PC-9 (cell line): Measurements from ENCODE around the gene DLG2. TPM values are rescaled to one million over a fixed set of nuclear protein-coding genes. Genes with fewer than 3 reads are reported as not detected.

Experiments
- BruUV-seq: library from RNA; stranded (reverse); fragments of 400-500 nt; replicated peaks from 2 replicates; lab custom pipeline; 2021; lab: Mats Ljungman, UMichigan
- CTCF ChIA-PET: fragments of 300-600 bp; sonication (Branson Sonifier 250); formaldehyde crosslinking; loops from one replicate; lab custom pipeline; 2022; ENCODE audit warnings: antibody characterized with exemption; lab: Charles Lee
- POLR2A ChIA-PET: fragments of 300-600 bp; sonication (Branson Sonifier 250); formaldehyde crosslinking; loops from one replicate; lab custom pipeline; 2022; ENCODE audit warnings: antibody characterized with exemption; ENCODE audit not compliant: unreplicated experiment; lab: Charles Lee
- DNase-seq, 2 experiments: peaks; one replicate each; pipeline versions ENCODE4 v3.0.0 to v3.0.0-alpha.2; 2015 to 2022; ENCODE audit warnings: mixed read lengths in 1 of 2
- H2AFZ ChIP-seq: fragments of 200-600 bp; sonication (generic); 2 replicates; pipeline ENCODE4 v1.8.1; 2017; ENCODE audit warnings: antibody characterized with exemption
- H3F3A ChIP-seq: fragments of 200-600 bp; sonication (generic); 2 replicates; pipeline ENCODE4 v1.8.1; 2017; ENCODE audit warnings: antibody characterized with exemption, mild to moderate bottlenecking, low read depth; ENCODE audit not compliant: insufficient read depth
- H3K27ac ChIP-seq: fragments of 200-600 bp; sonication (generic); 2 replicates; pipeline ENCODE4 v1.6.1; 2016; ENCODE audit warnings: mixed run types
- H3K27me3 ChIP-seq: fragments of 200-600 bp; sonication (generic); 2 replicates; pipeline ENCODE4 v1.6.1; 2016; ENCODE audit warnings: low read depth, mixed run types; ENCODE audit not compliant: insufficient read depth
- H3K36me3 ChIP-seq: fragments of 200-600 bp; sonication (generic); 2 replicates; pipeline ENCODE4 v1.6.1; 2016; ENCODE audit warnings: low read depth, mixed run types
- H3K4me1 ChIP-seq: fragments of 200-600 bp; sonication (generic); replicated peaks from 2 replicates; pipeline ENCODE4 v1.6.1; 2016; ENCODE audit warnings: mixed run types; ENCODE audit not compliant: insufficient read depth
- H3K4me2 ChIP-seq: fragments of 200-600 bp; sonication (generic); 2 replicates; pipeline ENCODE4 v1.6.1; 2017; ENCODE audit warnings: mixed run types
- H3K4me3 ChIP-seq: fragments of 200-600 bp; sonication (generic); 2 replicates; pipeline ENCODE4 v1.6.1; 2016; ENCODE audit warnings: mixed run types
- H3K79me2 ChIP-seq: fragments of 200-600 bp; sonication (generic); 2 replicates; pipeline ENCODE4 v1.6.1; 2017; ENCODE audit warnings: low read depth, mixed run types
- H3K9me2 ChIP-seq: fragments of 200-600 bp; sonication (generic); 2 replicates; pipeline ENCODE4 v1.8.1; 2017; ENCODE audit warnings: mild to moderate bottlenecking; ENCODE audit not compliant: insufficient read depth
- H3K9me3 ChIP-seq: fragments of 200-600 bp; sonication (generic); 2 replicates; pipeline ENCODE4 v1.8.1; 2016; ENCODE audit warnings: low read depth; ENCODE audit not compliant: insufficient read depth
- H4K20me1 ChIP-seq: fragments of 200-600 bp; sonication (generic); 2 replicates; pipeline ENCODE4 v1.8.1; 2017; ENCODE audit not compliant: insufficient read depth
- EZH2 ChIP-seq: fragments of 200-600 bp; sonication (generic); IDR thresholded peaks from 2 replicates; pipeline ENCODE4 v1.8.0; 2017; ENCODE audit warnings: antibody characterized with exemption, low read depth
- intact Hi-C: fragments of 100-400 bp; cut with micrococcal nuclease; formaldehyde crosslinking; loops from one replicate; pipeline ENCODE4 v1.10.0; 2022; ENCODE audit not compliant: unreplicated experiment
- total RNA-seq: library from RNA; stranded (reverse); gene quantifications from 2 replicates; pipeline ENCODE4 v1.2.3, GENCODE V29; 2021
- TF ChIP-seq, protein P1 (sequence below): fragments of 200-600 bp; sonication (generic); conservative IDR thresholded peaks from 2 replicates; pipeline ENCODE4 v1.6.1; 2017; ENCODE audit warnings: mixed run types, antibody characterized with exemption, mild to moderate bottlenecking, moderate library complexity

Gene DLG2
- total RNA-seq, 1 experiment from 2014 or later: 6.4 TPM

DNA sequence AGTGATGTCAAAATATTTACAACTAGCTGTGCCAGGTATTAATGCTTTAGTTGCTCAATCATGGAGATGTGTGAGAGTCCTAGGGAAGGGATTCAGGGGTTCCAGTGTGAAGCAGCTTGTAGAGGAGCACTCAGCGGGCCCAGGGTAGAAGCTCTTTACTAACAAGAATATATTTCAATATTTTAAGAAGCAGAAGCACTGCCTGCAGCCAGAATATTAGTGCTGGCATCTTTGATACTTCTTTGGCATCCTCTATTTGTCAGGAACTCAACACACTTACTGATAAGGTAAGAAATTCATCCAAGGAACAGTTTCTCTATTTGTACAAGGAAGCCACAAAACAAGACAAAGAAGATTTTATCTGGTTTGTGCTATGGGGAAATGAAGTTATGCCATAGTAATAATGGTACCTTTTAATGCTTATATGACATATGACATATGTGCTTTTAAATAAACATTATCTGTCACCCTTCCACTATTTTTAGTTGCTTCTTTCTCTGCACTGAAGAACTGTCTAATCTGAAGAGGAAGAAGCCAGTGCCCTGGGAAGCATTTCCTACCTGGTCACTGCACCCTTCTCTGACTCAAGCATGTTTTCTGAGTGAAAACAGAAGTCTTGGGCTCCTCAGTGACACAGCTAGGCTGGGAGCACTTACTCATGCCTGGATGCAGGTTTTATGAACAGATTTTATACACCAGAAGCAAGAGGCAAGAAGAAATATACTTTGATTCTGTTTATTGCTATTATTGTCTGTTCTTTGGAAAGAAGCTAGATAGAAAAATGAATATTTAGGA lies 1952.8 kb downstream of the DLG2 start:
- Histone ChIP-seq H3K9me2 (no peaks in the 10 kb centered on the region), H3F3A (no peaks in the 10 kb centered on the region), H3K79me2 (no peaks in the 10 kb centered on the region), H3K4me1 (no peaks in the 10 kb centered on the region), H3K36me3 (no peaks in the 10 kb centered on the region), H3K4me3 (no peak overlapping the region), H2AFZ (no peak overlapping the region), H4K20me1 (no peaks in the 10 kb centered on the region), H3K27ac (no peak overlapping the region), H3K27me3 (no peaks in the 10 kb centered on the region), H3K9me3 (no peaks in the 10 kb centered on the region), H3K4me2 (no peak overlapping the region)
- TF ChIP-seq EZH2: no peak
- TF ChIP-seq, protein P1, sequence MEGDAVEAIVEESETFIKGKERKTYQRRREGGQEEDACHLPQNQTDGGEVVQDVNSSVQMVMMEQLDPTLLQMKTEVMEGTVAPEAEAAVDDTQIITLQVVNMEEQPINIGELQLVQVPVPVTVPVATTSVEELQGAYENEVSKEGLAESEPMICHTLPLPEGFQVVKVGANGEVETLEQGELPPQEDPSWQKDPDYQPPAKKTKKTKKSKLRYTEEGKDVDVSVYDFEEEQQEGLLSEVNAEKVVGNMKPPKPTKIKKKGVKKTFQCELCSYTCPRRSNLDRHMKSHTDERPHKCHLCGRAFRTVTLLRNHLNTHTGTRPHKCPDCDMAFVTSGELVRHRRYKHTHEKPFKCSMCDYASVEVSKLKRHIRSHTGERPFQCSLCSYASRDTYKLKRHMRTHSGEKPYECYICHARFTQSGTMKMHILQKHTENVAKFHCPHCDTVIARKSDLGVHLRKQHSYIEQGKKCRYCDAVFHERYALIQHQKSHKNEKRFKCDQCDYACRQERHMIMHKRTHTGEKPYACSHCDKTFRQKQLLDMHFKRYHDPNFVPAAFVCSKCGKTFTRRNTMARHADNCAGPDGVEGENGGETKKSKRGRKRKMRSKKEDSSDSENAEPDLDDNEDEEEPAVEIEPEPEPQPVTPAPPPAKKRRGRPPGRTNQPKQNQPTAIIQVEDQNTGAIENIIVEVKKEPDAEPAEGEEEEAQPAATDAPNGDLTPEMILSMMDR: no peak
- no TSS peak for BruUV-seq
- intact Hi-C loops: no loop called here
- POLR2A ChIA-PET: no interaction called here
- CTCF ChIA-PET: no interaction called here
- no peak for DNase-seq

DNA sequence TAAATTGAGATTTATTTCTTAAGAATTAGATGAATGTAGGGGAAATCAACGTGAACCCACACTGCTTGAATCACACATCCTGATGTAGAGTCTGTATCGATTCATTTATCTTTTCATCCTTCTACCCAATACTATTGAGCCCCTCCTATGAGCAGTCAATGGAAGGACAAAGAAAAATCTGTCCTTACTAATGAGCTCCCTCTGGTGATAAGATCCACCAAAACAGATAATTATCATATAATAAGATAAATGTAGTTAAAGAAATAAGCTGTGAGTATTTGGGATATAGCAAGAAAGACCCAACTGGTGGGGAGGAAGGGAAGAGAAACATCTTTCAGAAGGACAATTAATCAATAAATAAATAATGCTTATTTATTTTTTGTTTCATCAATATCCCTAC lies 1955.9 kb downstream of the DLG2 start:
- H3K79me2 ChIP-seq: no peaks in the 10 kb centered on the region
- no peak overlapping the region for H3K4me3 ChIP-seq
- BruUV-seq: no TSS peak
- DNase-seq: no peak
- ChIA-PET POLR2A (no interaction called here), CTCF (interaction anchor here (0.6 to 1.2 kb wide), 2 partner anchors 337 to 378 kb away, joined by 3 to 4 read pairs; no protein-coding TSS in a partner anchor)
- H3K27ac ChIP-seq: no peak overlapping the region
- H3K4me2 ChIP-seq: no peak overlapping the region
- no peaks in the 10 kb centered on the region for H3F3A ChIP-seq
- H3K27me3 ChIP-seq: no peaks in the 10 kb centered on the region
- H4K20me1 ChIP-seq: no peaks in the 10 kb centered on the region
- H3K9me3 ChIP-seq: no peaks in the 10 kb centered on the region
- H3K9me2 ChIP-seq: no peaks in the 10 kb centered on the region
- TF ChIP-seq, protein P1: 0 out of 2 replicates have a peak, but pooled peaks have one; percentile 22
- TF ChIP-seq EZH2: no peak
- intact Hi-C loops: no loop called here
- H3K36me3 ChIP-seq: no peaks in the 10 kb centered on the region
- H2AFZ ChIP-seq: no peak overlapping the region
- no peaks in the 10 kb centered on the region for H3K4me1 ChIP-seq

DNA sequence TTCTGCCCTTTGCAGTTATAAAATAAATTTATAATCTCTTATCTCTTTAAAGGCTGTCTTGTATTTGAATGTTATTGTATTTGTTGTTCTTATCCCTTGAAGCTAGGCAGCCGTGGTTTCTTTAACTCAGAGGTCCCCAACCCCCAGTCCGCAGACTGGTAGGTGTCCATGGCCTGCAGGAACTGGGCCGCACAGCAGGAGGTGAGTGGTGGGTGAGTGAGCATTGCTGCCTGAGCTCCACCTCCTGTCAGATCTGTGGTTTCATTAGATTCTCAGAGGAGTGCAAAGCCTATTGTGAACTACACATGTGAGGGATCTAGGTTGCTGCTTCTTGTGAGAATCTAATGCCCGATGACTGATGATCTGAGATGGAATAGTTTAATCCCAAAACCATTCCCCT lies 1961.0 kb downstream of the DLG2 start:
- DNase-seq: peak in 1 of 2 experiments; percentile 30
- Histone ChIP-seq H3K36me3 (no peaks in the 10 kb centered on the region), H2AFZ (no peak overlapping the region), H3K4me2 (no peak overlapping the region), H3K4me1 (no peaks in the 10 kb centered on the region), H3K27ac (no peak overlapping the region), H3F3A (no peaks in the 10 kb centered on the region), H3K79me2 (no peaks in the 10 kb centered on the region), H3K27me3 (no peaks in the 10 kb centered on the region), H3K9me3 (no peaks in the 10 kb centered on the region), H4K20me1 (no peaks in the 10 kb centered on the region), H3K9me2 (no peaks in the 10 kb centered on the region), H3K4me3 (no peak overlapping the region)
- intact Hi-C loops: no loop called here
- POLR2A ChIA-PET: no interaction called here
- BruUV-seq: no TSS peak
- no peak for TF ChIP-seq EZH2
- TF ChIP-seq, protein P1: no peak
- CTCF ChIA-PET: no interaction called here
